IPS DF 6.9 (cell line): ENCODE measurements around the gene APBB1.

Experiments used
- DNase-seq: peaks from one replicate; pipeline ENCODE4 v3.0.0-alpha.2; 2013; ENCODE audit warnings: low read depth, low spot score
- H3K27ac ChIP-seq: one replicate; pipeline ENCODE4 v1.5.1; 2013; ENCODE audit warnings: low read length, control low read depth
- H3K27me3 ChIP-seq: 2 replicates; pipeline ENCODE4 v1.6.1; 2013; ENCODE audit warnings: mild to moderate bottlenecking, low read length; ENCODE audit not compliant: control insufficient read depth, insufficient read depth
- H3K36me3 ChIP-seq: 2 replicates; pipeline ENCODE4 v1.6.1; 2013; ENCODE audit warnings: low read length; ENCODE audit not compliant: control insufficient read depth, insufficient read depth
- H3K4me1 ChIP-seq: 2 replicates; pipeline ENCODE4 v1.6.1; 2013; ENCODE audit warnings: low read length; ENCODE audit not compliant: control insufficient read depth, insufficient read depth
- H3K4me3 ChIP-seq: 2 replicates; pipeline ENCODE4 v1.5.1; 2013; ENCODE audit warnings: mild to moderate bottlenecking, low read length
- H3K9me3 ChIP-seq: 2 replicates; pipeline ENCODE4 v1.6.1; 2013; ENCODE audit warnings: low read length, inconsistent platforms; ENCODE audit not compliant: control insufficient read depth, insufficient read depth
- WGBS: extraction: QIAGEN DNeasy Blood & Tissue Kit; methylation state at CpG from one replicate; pipeline ENCODE4 v1.1.7; 2013; ENCODE audit warnings: mixed read lengths, missing lambda C conversion rate; ENCODE audit not compliant: insufficient read length, insufficient coverage; 5-methylcytosine and 5-hydroxymethylcytosine counted together

APBB1 gene

GRCh38 chr11:6365659-6366058 lies 53.2 kb downstream of the APBB1 start:
- H3K4me3 ChIP-seq: no peak overlapping the region
- DNase-seq: no peak
- no peaks in the 10 kb centered on the region for H3K4me1 ChIP-seq
- H3K9me3 ChIP-seq: no peaks in the 10 kb centered on the region
- H3K27me3 ChIP-seq: no peaks in the 10 kb centered on the region
- no peaks in the 10 kb centered on the region for H3K36me3 ChIP-seq
- no peak overlapping the region for H3K27ac ChIP-seq
- WGBS: no CpG with 5 or more reads among the region's 2 CpGs

- Histone ChIP-seq H3K4me3 (no peak overlapping the region), H3K36me3 (no peaks in the 10 kb centered on the region), H3K27ac (no peak overlapping the region), H3K4me1 (no peaks in the 10 kb centered on the region), H3K27me3 (no peaks in the 10 kb centered on the region), H3K9me3 (no peaks in the 10 kb centered on the region)
- WGBS: no CpG with 5 or more reads among the region's 6 CpGs
- peak; percentile 78 for DNase-seq
Observed at GRCh38 chr11:6362873-6363678, 55.8 kb downstream of the APBB1 start.

GRCh38 chr11:6362185-6362872 lies 56.6 kb downstream of the APBB1 start:
- WGBS: no CpG with 5 or more reads among the region's 5 CpGs
- Histone ChIP-seq H3K4me3 (no peak overlapping the region), H3K27me3 (no peaks in the 10 kb centered on the region), H3K27ac (no peak overlapping the region), H3K9me3 (no peaks in the 10 kb centered on the region), H3K4me1 (no peaks in the 10 kb centered on the region), H3K36me3 (no peaks in the 10 kb centered on the region)
- no peak for DNase-seq

GRCh38 chr11:6360183-6360582 lies 58.7 kb downstream of the APBB1 start:
- H3K9me3 ChIP-seq: no peaks in the 10 kb centered on the region
- no peak overlapping the region for H3K27ac ChIP-seq
- no peaks in the 10 kb centered on the region for H3K4me1 ChIP-seq
- H3K4me3 ChIP-seq: no peak overlapping the region
- no peak for DNase-seq
- H3K36me3 ChIP-seq: no peaks in the 10 kb centered on the region
- WGBS: no CpG with 5 or more reads among the region's 3 CpGs
- no peaks in the 10 kb centered on the region for H3K27me3 ChIP-seq

GRCh38 chr11:6357222-6357621 lies 61.7 kb downstream of the APBB1 start:
- Histone ChIP-seq H3K4me3 (no peak overlapping the region), H3K4me1 (no peaks in the 10 kb centered on the region), H3K27me3 (no peaks in the 10 kb centered on the region), H3K36me3 (no peaks in the 10 kb centered on the region), H3K9me3 (no peaks in the 10 kb centered on the region), H3K27ac (no peak overlapping the region)
- WGBS: no CpG with 5 or more reads among the region's 9 CpGs
- DNase-seq: no peak

- Histone ChIP-seq H3K27me3 (no peaks in the 10 kb centered on the region), H3K27ac (no peak overlapping the region), H3K36me3 (no peaks in the 10 kb centered on the region), H3K4me3 (no peak overlapping the region), H3K9me3 (no peaks in the 10 kb centered on the region), H3K4me1 (no peaks in the 10 kb centered on the region)
- WGBS: no CpG with 5 or more reads among the region's 4 CpGs
- no peak for DNase-seq
Observed at GRCh38 chr11:6356503-6357055, 62.3 kb downstream of the APBB1 start.

GRCh38 chr11:6354651-6355485 lies 64.0 kb downstream of the APBB1 start:
- no peak overlapping the region for H3K27ac ChIP-seq
- H3K36me3 ChIP-seq: no peaks in the 10 kb centered on the region
- WGBS: no CpG with 5 or more reads among the region's 4 CpGs
- DNase-seq: no peak
- no peaks in the 10 kb centered on the region for H3K4me1 ChIP-seq
- no peaks in the 10 kb centered on the region for H3K27me3 ChIP-seq
- no peak overlapping the region for H3K4me3 ChIP-seq
- no peaks in the 10 kb centered on the region for H3K9me3 ChIP-seq

GRCh38 chr11:6353367-6353987 lies 65.4 kb downstream of the APBB1 start:
- Histone ChIP-seq H3K36me3 (no peaks in the 10 kb centered on the region), H3K4me3 (no peak overlapping the region), H3K27ac (no peak overlapping the region), H3K9me3 (no peaks in the 10 kb centered on the region), H3K27me3 (no peaks in the 10 kb centered on the region), H3K4me1 (no peaks in the 10 kb centered on the region)
- no CpG with 5 or more reads among the region's 5 CpGs for WGBS
- DNase-seq: peak; percentile 90

GRCh38 chr11:6351782-6352382 lies 67.0 kb downstream of the APBB1 start:
- no peak overlapping the region for H3K27ac ChIP-seq
- no peak overlapping the region for H3K4me3 ChIP-seq
- no peak for DNase-seq
- no CpG with 5 or more reads among the region's 5 CpGs for WGBS
- H3K4me1 ChIP-seq: no peaks in the 10 kb centered on the region
- no peaks in the 10 kb centered on the region for H3K27me3 ChIP-seq
- H3K9me3 ChIP-seq: no peaks in the 10 kb centered on the region
- H3K36me3 ChIP-seq: no peaks in the 10 kb centered on the region
